BLaER1 treated with 17β-estradiol and CSF1 and Interleukin-3, amounts not matched to agents 10 nM and 100 nM (cell line): ENCODE data around the gene IGDCC3.
"Not testable (repeated sequence)": the region's sequence is repeated elsewhere in the genome, so short reads cannot be mapped to it uniquely, and the experiment has no call there.

Experiments used
- H3K27ac ChIP-seq, 11 experiments: shearing (Covaris generic); formaldehyde crosslinking; 2 replicates each; pipeline ENCODE4 v1.8.1; 2022
- H3K27me3 ChIP-seq, 11 experiments: shearing (Covaris generic); formaldehyde crosslinking; 2 replicates each; pipeline ENCODE4 v1.8.1; 2022
- H3K36me3 ChIP-seq, 11 experiments: shearing (Covaris generic); formaldehyde crosslinking; 2 replicates each; pipeline ENCODE4 v1.8.1; 2022
- H3K4me1 ChIP-seq, 10 experiments: shearing (Covaris generic); formaldehyde crosslinking; 2 replicates each; pipeline ENCODE4 v1.8.1; 2022
- H3K4me2 ChIP-seq, 11 experiments: shearing (Covaris generic); formaldehyde crosslinking; 2 replicates each; pipeline ENCODE4 v1.8.1; 2022
- H3K4me3 ChIP-seq, 10 experiments: shearing (Covaris generic); formaldehyde crosslinking; 2 replicates each; pipeline ENCODE4 v1.8.1; 2022
- H3K9ac ChIP-seq, 11 experiments: shearing (Covaris generic); formaldehyde crosslinking; 2 replicates each; pipeline ENCODE4 v1.8.1; 2022
- H3K9me3 ChIP-seq, 11 experiments: shearing (Covaris generic); formaldehyde crosslinking; replicated peaks in 1 of 11; 2 replicates each; pipeline ENCODE4 v1.8.1; 2022
- H4K20me1 ChIP-seq, 11 experiments: shearing (Covaris generic); formaldehyde crosslinking; 2 replicates each; pipeline ENCODE4 v1.8.1; 2022
- Cebpa-rat ChIP-seq, 11 experiments: shearing (Covaris generic); IDR thresholded peaks; 2 replicates each; pipeline ENCODE4 v1.8.1; 2022

Gene IGDCC3

GRCh38 chr15:65400760-65401610 is 23.2 kb upstream of the IGDCC3 start:
- Histone ChIP-seq H3K36me3 (no peaks in the 10 kb centered on the region), H3K27ac (peak overlapping the region in 4 of 11 experiments; percentile 11 to 45 (median 42); a peak in 4 of 22 replicates), H4K20me1 (no peaks in the 10 kb centered on the region), H3K27me3 (peaks cover 6 to 14% (median 13%) of the 10 kb centered on the region in 11 experiments; a peak in 18 of 22 replicates), H3K4me3 (no peak overlapping the region), H3K9me3 (no peaks in the 10 kb centered on the region), H3K9ac (peak overlapping the region in 4 of 11 experiments; percentile 21 to 42 (median 33); a peak in 2 of 22 replicates), H3K4me2 (peak overlapping the region in 9 of 11 experiments; percentile 4 to 65 (median 38); a peak in 13 of 22 replicates), H3K4me1 (peaks cover 8 to 22% (median 15%) of the 10 kb centered on the region in 10 experiments; a peak in 19 of 20 replicates)
- TF ChIP-seq Cebpa-rat (IDR thresholded peaks at IDR 0.05): no peak

GRCh38 chr15:65399997-65400396 is 22.2 kb upstream of the IGDCC3 start:
- Histone ChIP-seq H3K27me3 (peaks cover 14 to 24% (median 22%) of the 10 kb centered on the region in 11 experiments; a peak in 21 of 22 replicates), H3K4me1 (peaks cover 5 to 13% (median 8%) of the 10 kb centered on the region in 10 experiments; a peak in 18 of 20 replicates), H3K27ac (no peak overlapping the region), H3K36me3 (no peaks in the 10 kb centered on the region), H3K9ac (peak overlapping the region in 1 of 11 experiments; percentile 16; a peak in 1 of 22 replicates), H3K4me3 (no peak overlapping the region), H4K20me1 (no peaks in the 10 kb centered on the region), H3K9me3 (no peaks in the 10 kb centered on the region), H3K4me2 (no peak overlapping the region)
- no peak for TF ChIP-seq Cebpa-rat (IDR thresholded peaks at IDR 0.05)

GRCh38 chr15:65399001-65399706 is 21.4 kb upstream of the IGDCC3 start:
- H4K20me1 ChIP-seq: no peaks in the 10 kb centered on the region
- no peak overlapping the region for H3K27ac ChIP-seq
- no peak overlapping the region for H3K4me3 ChIP-seq
- H3K36me3 ChIP-seq: no peaks in the 10 kb centered on the region
- no peaks in the 10 kb centered on the region for H3K9me3 ChIP-seq
- H3K27me3 ChIP-seq: peaks cover 14 to 31% (median 24%) of the 10 kb centered on the region in 11 experiments; a peak in 21 of 22 replicates
- H3K4me1 ChIP-seq: peaks cover 5 to 11% (median 7%) of the 10 kb centered on the region in 10 experiments; a peak in 18 of 20 replicates
- no peak overlapping the region for H3K4me2 ChIP-seq
- no peak overlapping the region for H3K9ac ChIP-seq
- no peak for TF ChIP-seq Cebpa-rat (IDR thresholded peaks at IDR 0.05)

GRCh38 chr15:65398486-65398885 is 20.7 kb upstream of the IGDCC3 start:
- H3K9ac ChIP-seq, H3K27ac ChIP-seq, H3K9me3 ChIP-seq, H3K4me3 ChIP-seq, H4K20me1 ChIP-seq, H3K4me2 ChIP-seq, H3K36me3 ChIP-seq: not testable (repeated sequence)
- H3K4me1 ChIP-seq: peaks cover 5 to 11% (median 7%) of the 10 kb centered on the region in 10 experiments; a peak in 18 of 20 replicates
- peaks cover 14 to 31% (median 24%) of the 10 kb centered on the region in 11 experiments; a peak in 21 of 22 replicates for H3K27me3 ChIP-seq

GRCh38 chr15:65396965-65397317 is 19.1 kb upstream of the IGDCC3 start:
- peaks cover 5 to 11% (median 7%) of the 10 kb centered on the region in 10 experiments; a peak in 18 of 20 replicates for H3K4me1 ChIP-seq
- H3K36me3 ChIP-seq: no peaks in the 10 kb centered on the region
- TF ChIP-seq Cebpa-rat (IDR thresholded peaks at IDR 0.05): no peak
- H3K4me2 ChIP-seq: no peak overlapping the region
- H3K4me3 ChIP-seq: no peak overlapping the region
- no peaks in the 10 kb centered on the region; a peak in 1 of 22 replicates for H4K20me1 ChIP-seq
- peaks cover 14 to 31% (median 24%) of the 10 kb centered on the region in 11 experiments; a peak in 21 of 22 replicates for H3K27me3 ChIP-seq
- no peak overlapping the region for H3K9ac ChIP-seq
- H3K9me3 ChIP-seq: no peaks in the 10 kb centered on the region
- no peak overlapping the region for H3K27ac ChIP-seq

- Histone ChIP-seq H3K4me2 (no peak overlapping the region), H3K9me3 (no peaks in the 10 kb centered on the region), H3K9ac (no peak overlapping the region), H4K20me1 (no peaks in the 10 kb centered on the region; a peak in 1 of 22 replicates), H3K27me3 (peaks cover 14 to 31% (median 24%) of the 10 kb centered on the region in 11 experiments; a peak in 21 of 22 replicates), H3K36me3 (no peaks in the 10 kb centered on the region), H3K4me1 (peaks cover 5 to 9% (median 6%) of the 10 kb centered on the region in 10 experiments; a peak in 18 of 20 replicates), H3K27ac (no peak overlapping the region), H3K4me3 (no peak overlapping the region)
- no peak for TF ChIP-seq Cebpa-rat (IDR thresholded peaks at IDR 0.05)
Measured at GRCh38 chr15:65396283-65396964, 18.6 kb upstream of the IGDCC3 start.

- no peak overlapping the region for H3K9ac ChIP-seq
- H3K4me3 ChIP-seq: no peak overlapping the region
- peaks cover 14 to 31% (median 24%) of the 10 kb centered on the region in 11 experiments; a peak in 21 of 22 replicates for H3K27me3 ChIP-seq
- H3K36me3 ChIP-seq: no peaks in the 10 kb centered on the region
- H3K27ac ChIP-seq: no peak overlapping the region
- TF ChIP-seq Cebpa-rat (IDR thresholded peaks at IDR 0.05): no peak
- H3K4me1 ChIP-seq: peaks cover 0 to 1% (median 0%) of the 10 kb centered on the region in 10 experiments; a peak in 3 of 20 replicates
- H4K20me1 ChIP-seq: no peaks in the 10 kb centered on the region; a peak in 1 of 22 replicates
- no peaks in the 10 kb centered on the region for H3K9me3 ChIP-seq
- no peak overlapping the region for H3K4me2 ChIP-seq
Measured at GRCh38 chr15:65395567-65396202, 17.9 kb upstream of the IGDCC3 start.

- Histone ChIP-seq H3K36me3 (no peaks in the 10 kb centered on the region), H3K9me3 (no peaks in the 10 kb centered on the region), H3K27ac (no peak overlapping the region), H3K4me2 (no peak overlapping the region), H3K9ac (no peak overlapping the region), H3K4me1 (no peaks in the 10 kb centered on the region), H3K4me3 (no peak overlapping the region), H3K27me3 (peaks cover 14 to 31% (median 24%) of the 10 kb centered on the region in 11 experiments; a peak in 21 of 22 replicates), H4K20me1 (no peaks in the 10 kb centered on the region; a peak in 2 of 22 replicates)
- no peak for TF ChIP-seq Cebpa-rat (IDR thresholded peaks at IDR 0.05)
Measured at GRCh38 chr15:65394936-65395335, 17.1 kb upstream of the IGDCC3 start.
